GM23338 (cell line): Measurements from ENCODE around the gene MBLAC1. TPM values are rescaled to one million over a fixed set of nuclear protein-coding genes. Genes with fewer than 3 reads are reported as not detected.

Source experiments
- ATAC-seq: fragments of 200-7000 bp; cut with Tn5 transposase; 3 replicates; pipeline ENCODE4 v1.9.1; 2020
- DNase-seq: peaks from one replicate; pipeline ENCODE4 v3.0.0-alpha.2; 2015; ENCODE audit warnings: low spot score
- H2AFZ ChIP-seq: fragments of 200-600 bp; sonication (generic); 2 replicates; pipeline ENCODE4 v1.8.0; 2016; ENCODE audit warnings: antibody characterized with exemption, mild to moderate bottlenecking, moderate library complexity
- H3F3A ChIP-seq: fragments of 200-600 bp; sonication (generic); replicated peaks from 2 replicates; pipeline ENCODE4 v1.8.0; 2017; ENCODE audit warnings: antibody characterized with exemption, mixed run types, low read depth
- H3K27ac ChIP-seq: fragments of 200-600 bp; sonication (generic); 2 replicates; pipeline ENCODE4 v1.6.1; 2016; ENCODE audit warnings: low read depth
- H3K27me3 ChIP-seq: fragments of 200-600 bp; sonication (generic); 2 replicates; pipeline ENCODE4 v1.8.0; 2016; ENCODE audit warnings: mild to moderate bottlenecking, mixed run types, moderate library complexity; ENCODE audit not compliant: insufficient read depth
- H3K36me3 ChIP-seq: fragments of 200-600 bp; sonication (generic); 2 replicates; pipeline ENCODE4 v1.8.0; 2016; ENCODE audit warnings: mild to moderate bottlenecking; ENCODE audit not compliant: insufficient read depth
- H3K4me1 ChIP-seq: fragments of 200-600 bp; sonication (generic); 2 replicates; pipeline ENCODE4 v1.8.0; 2016; ENCODE audit warnings: mild to moderate bottlenecking, moderate library complexity; ENCODE audit not compliant: insufficient read depth
- H3K4me2 ChIP-seq: fragments of 200-600 bp; sonication (generic); 2 replicates; pipeline ENCODE4 v1.7.1; 2017; ENCODE audit warnings: mixed run types
- H3K4me3 ChIP-seq: fragments of 200-600 bp; sonication (generic); 2 replicates; pipeline ENCODE4 v1.6.1; 2016; ENCODE audit warnings: mixed run types
- H3K79me2 ChIP-seq: fragments of 200-600 bp; sonication (generic); replicated peaks from 2 replicates; pipeline ENCODE4 v1.8.0; 2017; ENCODE audit warnings: mild to moderate bottlenecking; ENCODE audit not compliant: insufficient read depth
- H3K9me2 ChIP-seq: fragments of 200-600 bp; sonication (generic); 2 replicates; pipeline ENCODE4 v1.8.0; 2017; ENCODE audit not compliant: insufficient read depth
- H4K20me1 ChIP-seq: fragments of 200-600 bp; sonication (generic); replicated peaks from 2 replicates; pipeline ENCODE4 v1.8.0; 2017; ENCODE audit warnings: mild to moderate bottlenecking; ENCODE audit not compliant: insufficient read depth
- H3K27ac Mint-ChIP-seq: 2 replicates; pipeline ENCODE4 v1.8.0; 2020; ENCODE audit warnings: inconsistent platforms, mild to moderate bottlenecking, moderate library complexity, mixed read lengths
- H3K27me3 Mint-ChIP-seq: 3 replicates; pipeline ENCODE4 v1.8.0; 2022; ENCODE audit warnings: low read depth, mild to moderate bottlenecking, moderate library complexity, mixed read lengths, inconsistent platforms; ENCODE audit not compliant: insufficient read depth, poor library complexity
- H3K36me3 Mint-ChIP-seq: 3 replicates; pipeline ENCODE4 v1.8.0; 2021; ENCODE audit warnings: low read depth, mild to moderate bottlenecking, inconsistent platforms, moderate library complexity, mixed read lengths
- H3K4me1 Mint-ChIP-seq: 3 replicates; pipeline ENCODE4 v1.8.0; 2020; ENCODE audit warnings: mild to moderate bottlenecking, inconsistent platforms, mixed read lengths
- H3K4me3 Mint-ChIP-seq: 3 replicates; pipeline ENCODE4 v1.8.0; 2021; ENCODE audit warnings: moderate library complexity, mild to moderate bottlenecking, inconsistent platforms, mixed read lengths
- H3K9me3 Mint-ChIP-seq: 3 replicates; pipeline ENCODE4 v1.8.0; 2020; ENCODE audit warnings: moderate library complexity, mild to moderate bottlenecking, inconsistent platforms, mixed read lengths
- CREB1 ChIP-seq: fragments of 250-450 bp; sonication (Bioruptor Pico); IDR thresholded peaks from 2 replicates; pipeline ENCODE4 v1.5.0; 2020; ENCODE audit warnings: low read depth, mild to moderate bottlenecking, moderate library complexity
- CTCF ChIP-seq, 2 experiments: fragments of 200-600 bp in 1 of 2; sonication (generic) in 1 of 2; conservative IDR thresholded peaks; 2 replicates each; pipeline versions ENCODE4 v1.5.1 to v1.6.1; 2016 to 2017; ENCODE audit warnings: antibody characterized with exemption in 2 of 2, low read depth in 2 of 2, mild to moderate bottlenecking in 2 of 2, moderate library complexity in 1 of 2
- ETS1 ChIP-seq: IDR thresholded peaks from 2 replicates; pipeline ENCODE4 v1.6.1; 2016; ENCODE audit warnings: antibody characterized with exemption
- EZH2 ChIP-seq: fragments of 200-600 bp; sonication (generic); IDR thresholded peaks from one replicate; pipeline ENCODE4 v1.8.0; 2017; ENCODE audit warnings: antibody characterized with exemption, mild to moderate bottlenecking, low read depth; ENCODE audit not compliant: unreplicated experiment
- JUNB ChIP-seq: IDR thresholded peaks from one replicate; pipeline ENCODE4 v1.6.1; 2016; ENCODE audit warnings: antibody characterized with exemption; ENCODE audit not compliant: unreplicated experiment
- NANOG ChIP-seq: IDR thresholded peaks from 2 replicates; pipeline ENCODE4 v1.6.1; 2016; ENCODE audit warnings: antibody characterized with exemption, borderline replicate concordance
- POLR2AphosphoS5 ChIP-seq: IDR thresholded peaks from 2 replicates; pipeline ENCODE4 v1.6.1; 2016; ENCODE audit warnings: antibody characterized with exemption, low read depth
- REST ChIP-seq: IDR thresholded peaks from one replicate; pipeline ENCODE4 v1.6.1; 2018; ENCODE audit warnings: antibody characterized with exemption; ENCODE audit not compliant: unreplicated experiment
- STAT1 ChIP-seq: IDR thresholded peaks from one replicate; pipeline ENCODE4 v1.6.1; 2016; ENCODE audit warnings: antibody characterized with exemption; ENCODE audit not compliant: unreplicated experiment
- ZNF114 ChIP-seq: fragments of 250-450 bp; sonication (Bioruptor Pico); IDR thresholded peaks from 2 replicates; pipeline ENCODE4 v1.5.0; 2020; ENCODE audit warnings: mild to moderate bottlenecking, moderate library complexity
- ZNF331 ChIP-seq: fragments of 250-450 bp; sonication (Bioruptor Pico); IDR thresholded peaks from 2 replicates; pipeline ENCODE4 v1.5.0; 2020; ENCODE audit warnings: low read depth, mild to moderate bottlenecking, moderate library complexity
- polyA plus RNA-seq: library from polyadenylated mRNA; unstranded; fragments of >200 nt; fragmentation: Nextera tagmentation; extraction: Ambion mirVana; gene quantifications from 2 replicates; pipeline ENCODE4 v1.2.1, GENCODE V29; 2016
- total RNA-seq: library from RNA; depleted of rRNA; stranded (reverse); fragments of >200 nt; shearing (Covaris generic); gene quantifications from 2 replicates; pipeline ENCODE4 v1.2.3, GENCODE V29; 2014

The MBLAC1 gene
- total and polyA plus RNA-seq, 2 experiments from 2014 or later: 2.7 to 5.7 TPM

- Histone ChIP-seq H2AFZ (no peak overlapping the region), H3K27me3 (peaks cover 10% of the 10 kb centered on the region; the same call in 1 of the 2 replicates), H3K27ac (no peak overlapping the region), H3K4me3 (peak overlapping the region; percentile 73), H3K9me2 (no peaks in the 10 kb centered on the region), H3K79me2 (peaks cover 12% of the 10 kb centered on the region), H3K4me2 (peak overlapping the region; percentile 90), H3K4me1 (peaks cover 39% of the 10 kb centered on the region), H4K20me1 (peaks cover 7% of the 10 kb centered on the region; the same call in 1 of the 2 replicates), H3F3A (peaks cover 28% of the 10 kb centered on the region), H3K36me3 (peaks cover 4% of the 10 kb centered on the region; the same call in 1 of the 2 replicates)
- peaks cover 24% of the 10 kb centered on the region for H3K36me3 Mint-ChIP-seq
- TF ChIP-seq ZNF114 (CRISPR knock-in tag) (no peak), POLR2AphosphoS5 (0 out of 2 replicates have a peak, but pooled peaks have one; percentile 28)
- H3K4me3 Mint-ChIP-seq: peak overlapping the region; percentile 75
- no peaks in the 10 kb centered on the region; the same call in 2 of the 3 replicates for H3K9me3 Mint-ChIP-seq
- H3K4me1 Mint-ChIP-seq: peaks cover 58% of the 10 kb centered on the region
- H3K27me3 Mint-ChIP-seq: peaks cover 35% of the 10 kb centered on the region
- DNase-seq (peak; percentile 73), ATAC-seq (peak; percentile 23)
- H3K27ac Mint-ChIP-seq: 0 out of 2 replicates have a peak overlapping the region, but pooled peaks have one; percentile 63
These were observed 45.1 kb downstream of the MBLAC1 start for GRCh38 chr7:100171840-100172239.

- no peak overlapping the region for H3K4me3 ChIP-seq
- Mint-ChIP-seq H3K4me3 (no peak overlapping the region), H3K27me3 (peaks cover 33% of the 10 kb centered on the region), H3K4me1 (peaks cover 40% of the 10 kb centered on the region), H3K36me3 (peaks cover 24% of the 10 kb centered on the region), H3K27ac (no peak overlapping the region), H3K9me3 (no peaks in the 10 kb centered on the region; the same call in 2 of the 3 replicates)
- peaks cover 4% of the 10 kb centered on the region; the same call in 1 of the 2 replicates for H3K36me3 ChIP-seq
- DNase-seq (no peak), ATAC-seq (no peak)
- peaks cover 12% of the 10 kb centered on the region for H3K79me2 ChIP-seq
- H3K27ac ChIP-seq: no peak overlapping the region
- no peaks in the 10 kb centered on the region; the same call in 1 of the 2 replicates for H3K9me2 ChIP-seq
- TF ChIP-seq ZNF114 (CRISPR knock-in tag): no peak
- peak in 1 of 2 experiments; percentile 13; a peak in 1 of 4 replicates for TF ChIP-seq CTCF (conservative IDR thresholded peaks at IDR 0.05; ENCODE audit: low read depth in 2 of 2)
- no peak for TF ChIP-seq JUNB
- peaks cover 18% of the 10 kb centered on the region for H3F3A ChIP-seq
- H2AFZ ChIP-seq: no peak overlapping the region
- no peak overlapping the region for H3K4me2 ChIP-seq
- H3K27me3 ChIP-seq: peaks cover 13% of the 10 kb centered on the region
- H3K4me1 ChIP-seq: peaks cover 26% of the 10 kb centered on the region
- peaks cover 7% of the 10 kb centered on the region; the same call in 1 of the 2 replicates for H4K20me1 ChIP-seq
These were observed 47.2 kb downstream of the MBLAC1 start for GRCh38 chr7:100173806-100174495.

- H3F3A ChIP-seq: peaks cover 12% of the 10 kb centered on the region
- Mint-ChIP-seq H3K36me3 (peaks cover 24% of the 10 kb centered on the region), H3K27me3 (peaks cover 34% of the 10 kb centered on the region), H3K4me1 (peaks cover 35% of the 10 kb centered on the region), H3K4me3 (peak overlapping the region; percentile 19; the same call in 1 of the 3 replicates), H3K27ac (no peak overlapping the region), H3K9me3 (no peaks in the 10 kb centered on the region; the same call in 2 of the 3 replicates)
- H2AFZ ChIP-seq: no peak overlapping the region
- DNase-seq: no peak
- no peak for ATAC-seq
- H3K4me3 ChIP-seq: no peak overlapping the region
- peaks cover 12% of the 10 kb centered on the region for H3K79me2 ChIP-seq
- H3K4me1 ChIP-seq: peaks cover 20% of the 10 kb centered on the region
- peaks cover 7% of the 10 kb centered on the region; the same call in 1 of the 2 replicates for H4K20me1 ChIP-seq
- no peak overlapping the region for H3K4me2 ChIP-seq
- H3K27me3 ChIP-seq: peaks cover 18% of the 10 kb centered on the region
- no peaks in the 10 kb centered on the region; the same call in 1 of the 2 replicates for H3K9me2 ChIP-seq
- peaks cover 4% of the 10 kb centered on the region; the same call in 1 of the 2 replicates for H3K36me3 ChIP-seq
- H3K27ac ChIP-seq: no peak overlapping the region
- no peak for TF ChIP-seq ZNF114 (CRISPR knock-in tag)
- no peak for TF ChIP-seq ZNF331
- no peak for TF ChIP-seq NANOG
- TF ChIP-seq EZH2: no peak
- TF ChIP-seq POLR2AphosphoS5: no peak
- no peak for TF ChIP-seq REST
- no peak for TF ChIP-seq STAT1
- TF ChIP-seq ETS1: no peak
- no peak for TF ChIP-seq CREB1 (CRISPR knock-in tag)
These were observed 47.8 kb downstream of the MBLAC1 start for GRCh38 chr7:100174582-100174981.
